SK-N-SH treated with all-trans-retinoic acid at 6 μM for 48 hours (cell line): Measurements from ENCODE around the gene TAP1.

ENCODE experiments used
- ATAC-seq: fragments of 200-7000 bp; cut with Tn5 transposase; 3 replicates; pipeline ENCODE4 v1.9.1; 2020; ENCODE audit warnings: mild to moderate bottlenecking, moderate library complexity
- BACH2 ChIP-seq: fragments of 250-450 bp; sonication (Bioruptor Pico); IDR thresholded peaks from 2 replicates; pipeline ENCODE4 v1.9.0; 2021; ENCODE audit warnings: mild to moderate bottlenecking, borderline replicate concordance
- CREB5 ChIP-seq: fragments of 250-450 bp; sonication (Bioruptor Pico); IDR thresholded peaks from 2 replicates; pipeline ENCODE4 v1.5.1; 2020; ENCODE audit warnings: low read depth, mild to moderate bottlenecking, moderate library complexity
- CSRNP3 ChIP-seq: fragments of 250-450 bp; sonication (Bioruptor Pico); IDR thresholded peaks from 2 replicates; pipeline ENCODE4 v1.5.1; 2021; ENCODE audit warnings: mild to moderate bottlenecking, moderate library complexity
- ESRRG ChIP-seq: fragments of 250-450 bp; sonication (Bioruptor Pico); IDR thresholded peaks from 2 replicates; pipeline ENCODE4 v1.6.1; 2021; ENCODE audit warnings: mild to moderate bottlenecking
- GLIS3 ChIP-seq: fragments of 250-450 bp; sonication (Bioruptor Pico); IDR thresholded peaks from 2 replicates; pipeline ENCODE4 v1.5.0; 2020; ENCODE audit warnings: mild to moderate bottlenecking, moderate library complexity
- ISL1 ChIP-seq: fragments of 250-450 bp; sonication (Bioruptor Pico); IDR thresholded peaks from 2 replicates; pipeline ENCODE4 v2.1.2; 2022; ENCODE audit warnings: mild to moderate bottlenecking, moderate library complexity
- OSR1 ChIP-seq: fragments of 250-450 bp; sonication (Bioruptor Pico); IDR thresholded peaks from 2 replicates; pipeline ENCODE4 v1.8.0; 2022; ENCODE audit warnings: moderate library complexity, mild to moderate bottlenecking, inconsistent platforms
- PATZ1 ChIP-seq: fragments of 250-450 bp; sonication (Bioruptor Pico); IDR thresholded peaks from 2 replicates; pipeline ENCODE4 v1.8.0; 2020; ENCODE audit warnings: mild to moderate bottlenecking, moderate library complexity, borderline replicate concordance
- POU6F1 ChIP-seq: fragments of 250-450 bp; sonication (Bioruptor Pico); IDR thresholded peaks from 2 replicates; pipeline ENCODE4 v1.8.0; 2021; ENCODE audit warnings: low read depth, mild to moderate bottlenecking, moderate library complexity, borderline replicate concordance
- PPARA ChIP-seq: fragments of 250-450 bp; sonication (Bioruptor Pico); IDR thresholded peaks from 2 replicates; pipeline ENCODE4 v1.5.0; 2020; ENCODE audit warnings: mild to moderate bottlenecking, borderline replicate concordance
- RARB ChIP-seq: fragments of 250-450 bp; sonication (Bioruptor Pico); IDR thresholded peaks from 2 replicates; pipeline ENCODE4 v1.8.0; 2021; ENCODE audit warnings: mild to moderate bottlenecking, moderate library complexity
- SNAI2 ChIP-seq: fragments of 250-450 bp; sonication (Bioruptor Pico); IDR thresholded peaks from 2 replicates; pipeline ENCODE4 v1.5.0; 2020; ENCODE audit warnings: mild to moderate bottlenecking, moderate library complexity
- TCF4 ChIP-seq: fragments of 250-450 bp; sonication (Bioruptor Pico); IDR thresholded peaks from 2 replicates; pipeline ENCODE4 v1.8.0; 2021; ENCODE audit warnings: mild to moderate bottlenecking, moderate library complexity, borderline replicate concordance
- TOX ChIP-seq: fragments of 250-450 bp; sonication (Bioruptor Pico); IDR thresholded peaks from 2 replicates; pipeline ENCODE4 v1.8.0; 2021; ENCODE audit warnings: mild to moderate bottlenecking, moderate library complexity, borderline replicate concordance
- ZC3H10 ChIP-seq: fragments of 250-450 bp; sonication (Bioruptor Pico); IDR thresholded peaks from 2 replicates; pipeline ENCODE4 v1.5.1; 2021; ENCODE audit warnings: mild to moderate bottlenecking, moderate library complexity
- ZFP3 ChIP-seq: fragments of 250-450 bp; sonication (Bioruptor Pico); IDR thresholded peaks from 2 replicates; pipeline ENCODE4 v1.5.0; 2020; ENCODE audit warnings: mild to moderate bottlenecking, moderate library complexity
- ZFP30 ChIP-seq: fragments of 450-650 bp; formaldehyde crosslinking; IDR thresholded peaks from 2 replicates; pipeline ENCODE4 v1.5.0; 2022; ENCODE audit warnings: mild to moderate bottlenecking, moderate library complexity
- ZNF565 ChIP-seq: fragments of 450-650 bp; formaldehyde crosslinking; conservative IDR thresholded peaks from 2 replicates; pipeline ENCODE4 v1.5.0; 2020; ENCODE audit warnings: low read depth, mild to moderate bottlenecking, moderate library complexity
- ZNF70 ChIP-seq: fragments of 450-650 bp; formaldehyde crosslinking; IDR thresholded peaks from 2 replicates; pipeline ENCODE4 v1.5.0; 2020; ENCODE audit warnings: mild to moderate bottlenecking, moderate library complexity
- ZNF8 ChIP-seq: fragments of 450-650 bp; formaldehyde crosslinking; IDR thresholded peaks from 2 replicates; pipeline ENCODE4 v1.5.0; 2020; ENCODE audit warnings: mild to moderate bottlenecking, moderate library complexity

TAP1 gene

GRCh38 chr6:32867022-32867477 lies 13.5 kb upstream of the TAP1 start:
- peak; percentile 56 for ATAC-seq

GRCh38 chr6:32865724-32866443 lies 12.4 kb upstream of the TAP1 start:
- no peak for TF ChIP-seq OSR1 (CRISPR knock-in tag)
- no peak for TF ChIP-seq PATZ1 (CRISPR knock-in tag)
- TF ChIP-seq ZC3H10 (CRISPR knock-in tag): no peak
- no peak for ATAC-seq

More at GRCh38 chr6:32867022-32867477, 13.5 kb upstream of the TAP1 start:
- TF ChIP-seq PATZ1 (CRISPR knock-in tag) (no peak), PPARA (CRISPR knock-in tag) (no peak), ZNF565 (no peak), BACH2 (CRISPR knock-in tag) (no peak), SNAI2 (CRISPR knock-in tag) (no peak), CREB5 (CRISPR knock-in tag) (no peak), RARB (no peak)

- no peak for TF ChIP-seq GLIS3 (CRISPR knock-in tag)
- no peak for TF ChIP-seq ISL1
- no peak for TF ChIP-seq ZNF70 (CRISPR knock-in tag)
- TF ChIP-seq BACH2 (CRISPR knock-in tag): no peak
- TF ChIP-seq ZC3H10 (CRISPR knock-in tag): no peak
- TF ChIP-seq SNAI2 (CRISPR knock-in tag): no peak
- no peak for TF ChIP-seq ESRRG (CRISPR knock-in tag)
- no peak for TF ChIP-seq POU6F1
- no peak for TF ChIP-seq OSR1 (CRISPR knock-in tag)
- no peak for TF ChIP-seq PATZ1 (CRISPR knock-in tag)
- no peak for TF ChIP-seq CSRNP3
- TF ChIP-seq TOX (CRISPR knock-in tag): no peak
- TF ChIP-seq TCF4: no peak
- TF ChIP-seq ZNF565: no peak
- TF ChIP-seq ZFP30 (CRISPR knock-in tag): no peak
- no peak for TF ChIP-seq RARB
- TF ChIP-seq ZNF8 (CRISPR knock-in tag): no peak
- no peak for TF ChIP-seq ZFP3 (CRISPR knock-in tag)
- ATAC-seq: no peak
Observed at GRCh38 chr6:32862725-32863124, 9.2 kb upstream of the TAP1 start.
